HFFc6 (cell line): ENCODE results near the gene ADAMTSL2. TPM values are rescaled to one million over a fixed set of nuclear protein-coding genes. Genes with fewer than 3 reads are reported as not detected.

Experiments used
- DNase-seq: peaks from one replicate; pipeline ENCODE4 v3.0.0-alpha.2; 2018
- H3K27ac Mint-ChIP-seq: 2 replicates; pipeline ENCODE4 v1.8.0; 2020; ENCODE audit warnings: mild to moderate bottlenecking, mixed read lengths
- H3K27me3 Mint-ChIP-seq: 2 replicates; pipeline ENCODE4 v1.8.0; 2021; ENCODE audit warnings: mild to moderate bottlenecking, moderate library complexity, mixed read lengths; ENCODE audit not compliant: insufficient read depth
- H3K36me3 Mint-ChIP-seq: 2 replicates; pipeline ENCODE4 v1.8.0; 2021; ENCODE audit warnings: low read depth, mixed read lengths
- H3K4me1 Mint-ChIP-seq: 2 replicates; pipeline ENCODE4 v1.8.0; 2020; ENCODE audit warnings: low read depth, mixed read lengths
- H3K4me3 Mint-ChIP-seq: 2 replicates; pipeline ENCODE4 v1.8.0; 2020; ENCODE audit warnings: mild to moderate bottlenecking, moderate library complexity, mixed read lengths
- H3K9me3 Mint-ChIP-seq: 2 replicates; pipeline ENCODE4 v1.8.0; 2020; ENCODE audit warnings: mild to moderate bottlenecking, mixed read lengths
- CTCF ChIP-seq: fragments of 200-600 bp; sonication (generic); IDR thresholded peaks from 2 replicates; pipeline ENCODE4 v1.5.0; 2021; ENCODE audit warnings: antibody characterized with exemption, mild to moderate bottlenecking
- long read RNA-seq: library from polyadenylated mRNA; unstranded; transcript quantifications from one replicate; pipeline ENCODE4 v2.0.0, GENCODE V29; 2019
- total RNA-seq, 6 experiments: library from RNA; stranded (reverse); fragmentation: NEBNext Ultra II Directional; extraction: Animal tissue kit (Norgen Biotek cat#: 25700); gene quantifications; 2 replicates in 1 of 6; 3 replicates in 5 of 6; pipeline ENCODE4 v1.2.3, GENCODE V29; 2021

Gene ADAMTSL2
- under 1 TPM in 3 of 6 experiments, not detected in 3; 0.05 to 0.07 (median 0.06) TPM for total RNA-seq
- long read RNA-seq = 0 reads

GRCh38 chr9:133534346-133535291 is at the start of gene ADAMTSL2:
TSS of gene ADAMTSL2 (plus strand) at chr9:133534704. CDS start at chr9:133536713, 2,009 bp downstream.
- Mint-ChIP-seq H3K4me1 (peaks cover 5% of the 10 kb centered on the region; the same call in 1 of the 2 replicates), H3K27me3 (peaks cover 31% of the 10 kb centered on the region), H3K27ac (no peak within 1 kb of the TSS), H3K36me3 (no peaks in the 10 kb centered on the region), H3K4me3 (no peak within 1 kb of the TSS), H3K9me3 (no peaks in the 10 kb centered on the region)
- no peak for TF ChIP-seq CTCF
- no peak for DNase-seq

GRCh38 chr9:133485531-133486260 is 48.8 kb upstream of the ADAMTSL2 start:
- no peak for TF ChIP-seq CTCF
- H3K27ac Mint-ChIP-seq = no peak overlapping the region
- H3K27me3 Mint-ChIP-seq = peaks cover 26% of the 10 kb centered on the region
- H3K4me3 Mint-ChIP-seq = no peak overlapping the region
- DNase-seq = no peak
- H3K36me3 Mint-ChIP-seq = no peaks in the 10 kb centered on the region
- no peaks in the 10 kb centered on the region for H3K9me3 Mint-ChIP-seq
- no peaks in the 10 kb centered on the region for H3K4me1 Mint-ChIP-seq

- H3K4me1 Mint-ChIP-seq = no peaks in the 10 kb centered on the region
- H3K9me3 Mint-ChIP-seq = no peaks in the 10 kb centered on the region
- DNase-seq = no peak
- peaks cover 26% of the 10 kb centered on the region for H3K27me3 Mint-ChIP-seq
- H3K4me3 Mint-ChIP-seq = no peak overlapping the region
- no peak overlapping the region for H3K27ac Mint-ChIP-seq
- TF ChIP-seq CTCF = no peak
- no peaks in the 10 kb centered on the region for H3K36me3 Mint-ChIP-seq
Measured at GRCh38 chr9:133487331-133487725, 47.2 kb upstream of the ADAMTSL2 start.

GRCh38 chr9:133488686-133489252 is 45.7 kb upstream of the ADAMTSL2 start:
- no peak overlapping the region for H3K27ac Mint-ChIP-seq
- no peak for DNase-seq
- H3K9me3 Mint-ChIP-seq = no peaks in the 10 kb centered on the region
- H3K4me3 Mint-ChIP-seq = no peak overlapping the region
- H3K27me3 Mint-ChIP-seq = peaks cover 23% of the 10 kb centered on the region
- no peaks in the 10 kb centered on the region for H3K36me3 Mint-ChIP-seq
- no peaks in the 10 kb centered on the region for H3K4me1 Mint-ChIP-seq
- TF ChIP-seq CTCF = no peak

GRCh38 chr9:133489253-133490190 is 45.0 kb upstream of the ADAMTSL2 start:
- H3K27me3 Mint-ChIP-seq = peaks cover 24% of the 10 kb centered on the region
- no peaks in the 10 kb centered on the region for H3K9me3 Mint-ChIP-seq
- H3K36me3 Mint-ChIP-seq = no peaks in the 10 kb centered on the region
- H3K27ac Mint-ChIP-seq = no peak overlapping the region
- H3K4me1 Mint-ChIP-seq = no peaks in the 10 kb centered on the region
- no peak overlapping the region for H3K4me3 Mint-ChIP-seq
- TF ChIP-seq CTCF = no peak
- DNase-seq = no peak
